Sciatic nerve (tissue), 2 donors: ENCODE measurements around the gene IQGAP2. TPM values are rescaled to one million over a fixed set of nuclear protein-coding genes. Genes with fewer than 3 reads are reported as not detected.
A peak's percentile ranks its signal among the peaks of the same experiment; 100 is the strongest.

Source experiments
- ATAC-seq: fragments of 200-7000 bp; cut with Tn5 transposase; one replicate; pipeline ENCODE4 v1.9.1; 2020; ENCODE audit warnings: mild to moderate bottlenecking, moderate library complexity
- DNase-seq: peaks from one replicate; pipeline ENCODE4 v3.0.0-alpha.2; 2020; ENCODE audit warnings: low spot score
- intact Hi-C: fragments of 100-400 bp; cut with DNase I; formaldehyde crosslinking; loops from one replicate; pipeline ENCODE4 v1.14.2; 2022
- total RNA-seq: library from RNA; stranded (reverse); fragmentation: NEBNext Ultra II Directional; extraction: Animal tissue kit (Norgen Biotek cat#: 25700); gene quantifications from one replicate; pipeline ENCODE4 v1.2.1, GENCODE V29; 2021
- donor health status: DM: no; HTN: no; CAD: no.
- donor health status: DM: no; HTN: no; CAD: no.

The IQGAP2 gene
- total RNA-seq, 1 donor from 2014 or later = 57.5 TPM

GRCh38 chr5:76383126-76383832, 19.8 kb upstream of the IQGAP2 start:
- no peak for DNase-seq
- no peak for ATAC-seq
- intact Hi-C loops = no loop called here

GRCh38 chr5:76384189-76384588, 18.9 kb upstream of the IQGAP2 start:
- intact Hi-C loops = no loop called here
- ATAC-seq (no peak), DNase-seq (no peak)

- ATAC-seq (no peak), DNase-seq (no peak)
- intact Hi-C loops = no loop called here
These were observed 18.4 kb upstream of the IQGAP2 start for GRCh38 chr5:76384705-76385104.

- no peak for ATAC-seq
- intact Hi-C loops = no loop called here
- no peak for DNase-seq
These were observed 17.5 kb upstream of the IQGAP2 start for GRCh38 chr5:76385540-76385939.

GRCh38 chr5:76386360-76386759, 16.7 kb upstream of the IQGAP2 start:
- intact Hi-C loops = no loop called here
- DNase-seq = no peak
- no peak for ATAC-seq

GRCh38 chr5:76388236-76388635, 14.8 kb upstream of the IQGAP2 start:
- DNase-seq (no peak), ATAC-seq (no peak)
- intact Hi-C loops = no loop called here

- no peak for ATAC-seq
- no peak for DNase-seq
- intact Hi-C loops = no loop called here
These were observed 14.1 kb upstream of the IQGAP2 start for GRCh38 chr5:76388791-76389512.

GRCh38 chr5:76389513-76390154, 13.5 kb upstream of the IQGAP2 start:
- DNase-seq = no peak
- intact Hi-C loops = no loop called here
- peak; percentile 93 for ATAC-seq

GRCh38 chr5:76391014-76391413, 12.1 kb upstream of the IQGAP2 start:
- no peak for DNase-seq
- intact Hi-C loops = no loop called here
- ATAC-seq = no peak

- DNase-seq (no peak), ATAC-seq (no peak)
- intact Hi-C loops = no loop called here
These were observed 9.9 kb upstream of the IQGAP2 start for GRCh38 chr5:76393035-76393680.

GRCh38 chr5:76397200-76397599, 5.9 kb upstream of the IQGAP2 start:
- no peak for ATAC-seq
- intact Hi-C loops = no loop called here
- no peak for DNase-seq

- intact Hi-C loops = no loop called here
- no peak for DNase-seq
- ATAC-seq = no peak
These were observed 3.8 kb upstream of the IQGAP2 start for GRCh38 chr5:76399268-76399667.

- ATAC-seq (no peak), DNase-seq (no peak)
- intact Hi-C loops = loop anchor here (10.0 kb wide), 1 partner anchor 144 kb away; no protein-coding TSS in a partner anchor
These were observed 2.6 kb upstream of the IQGAP2 start for GRCh38 chr5:76400466-76400865.

GRCh38 chr5:76401801-76402250, 1.3 kb upstream of the IQGAP2 start:
- intact Hi-C loops = loop anchor here (10.0 kb wide), 1 partner anchor 143 kb away; no protein-coding TSS in a partner anchor
- ATAC-seq = no peak

GRCh38 chr5:76402251-76402885, 717 bp upstream of the IQGAP2 start:
- ATAC-seq = peak; percentile 79
- intact Hi-C loops = loop anchor here (10.0 kb wide), 1 partner anchor 142 kb away; no protein-coding TSS in a partner anchor
- no peak for DNase-seq

More at GRCh38 chr5:76401801-76402250, 1.3 kb upstream of the IQGAP2 start:
- no peak for DNase-seq

- intact Hi-C loops = loop anchor here (10.0 kb wide), 1 partner anchor 141 kb away; no protein-coding TSS in a partner anchor
- DNase-seq (peak; percentile 64), ATAC-seq (peak; percentile 31)
These were observed 709 bp downstream of the IQGAP2 start for GRCh38 chr5:76403766-76404222.

- no peak for DNase-seq
- ATAC-seq = peak; percentile 21
These were observed 1.4 kb downstream of the IQGAP2 start for GRCh38 chr5:76404223-76405211.

More at GRCh38 chr5:76404223-76405211, 1.4 kb downstream of the IQGAP2 start:
- intact Hi-C loops = loop anchor here (10.0 kb wide), 1 partner anchor 140 kb away; no protein-coding TSS in a partner anchor
